HL-60/S4 (cell line): ENCODE results near the gene DNER.
"Not testable (repeated sequence)": the region's sequence is repeated elsewhere in the genome, so short reads cannot be mapped to it uniquely, and the experiment has no call there.

Experiments used
- in situ Hi-C: fragments of 300-500 bp; cut with MboI; formaldehyde crosslinking; loops from 2 replicates; pipeline ENCODE4 v1.14.3; 2022; ENCODE audit warnings: low sequenced_read_pairs

The DNER gene

DNA sequence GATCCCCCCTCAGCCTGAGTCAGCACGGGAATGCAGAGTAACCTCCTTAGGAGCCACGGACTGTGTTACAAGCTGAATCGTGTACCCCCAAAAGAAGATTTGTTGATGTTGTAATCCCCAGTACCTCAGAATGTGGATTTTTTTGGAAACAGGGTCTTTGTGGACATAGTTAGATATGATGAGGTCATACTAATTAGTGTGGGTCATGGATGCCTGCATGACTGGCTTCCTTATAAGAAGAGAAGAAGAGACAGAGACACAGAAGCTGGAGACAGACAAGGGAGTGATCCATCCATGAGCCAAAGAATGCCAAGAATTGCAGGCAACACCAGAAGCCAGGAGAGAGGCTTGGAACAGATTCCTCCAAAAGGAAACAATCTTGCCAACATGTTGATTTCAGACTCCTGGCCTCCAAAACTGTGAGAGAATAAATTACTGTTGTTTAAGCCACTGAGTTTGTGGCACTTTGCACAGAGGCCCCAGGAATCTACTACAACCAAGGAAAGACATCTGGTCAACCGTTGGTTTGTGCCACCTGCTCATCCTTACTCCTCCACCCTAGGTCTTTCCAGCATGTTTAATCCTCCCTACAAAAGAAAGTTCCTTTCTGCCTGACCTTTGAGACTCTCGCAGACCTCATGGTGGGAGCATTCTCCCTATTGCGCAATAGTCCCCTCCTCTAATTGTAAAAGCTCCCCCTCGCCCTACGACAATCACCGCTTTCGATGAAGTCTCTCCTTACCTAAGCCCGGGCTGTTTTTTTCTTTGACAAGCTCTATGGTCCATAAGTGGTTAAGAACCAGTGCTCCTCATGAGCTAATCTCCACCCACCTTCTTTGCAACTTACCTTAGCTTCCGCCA lies 91.6 kb downstream of the DNER start:
- in situ Hi-C loops: no loop called here

DNA sequence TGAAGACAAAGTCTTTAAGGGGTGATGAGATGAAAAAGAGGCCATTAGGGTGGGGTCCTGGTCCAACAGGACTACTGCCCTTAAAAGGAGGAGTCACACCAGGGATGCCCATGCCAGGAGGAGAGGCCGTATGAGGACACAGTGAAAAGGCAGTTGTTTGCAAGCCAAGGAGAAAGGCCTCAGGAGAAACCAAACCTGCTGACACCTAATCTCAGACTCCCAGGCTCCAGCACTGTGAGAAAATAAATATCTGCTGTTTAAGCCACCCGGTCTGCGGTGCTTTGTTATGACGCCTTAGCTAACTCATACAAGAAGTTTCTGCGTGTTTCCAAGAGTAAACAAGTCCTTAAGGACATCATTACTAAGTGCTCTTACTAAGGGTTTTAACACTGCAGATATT lies 93.6 kb downstream of the DNER start:
- in situ Hi-C loops: no loop called here

- in situ Hi-C loops: no loop called here
Observed at GRCh38 chr2:229620289-229620688, 94.1 kb downstream of the DNER start.

DNA sequence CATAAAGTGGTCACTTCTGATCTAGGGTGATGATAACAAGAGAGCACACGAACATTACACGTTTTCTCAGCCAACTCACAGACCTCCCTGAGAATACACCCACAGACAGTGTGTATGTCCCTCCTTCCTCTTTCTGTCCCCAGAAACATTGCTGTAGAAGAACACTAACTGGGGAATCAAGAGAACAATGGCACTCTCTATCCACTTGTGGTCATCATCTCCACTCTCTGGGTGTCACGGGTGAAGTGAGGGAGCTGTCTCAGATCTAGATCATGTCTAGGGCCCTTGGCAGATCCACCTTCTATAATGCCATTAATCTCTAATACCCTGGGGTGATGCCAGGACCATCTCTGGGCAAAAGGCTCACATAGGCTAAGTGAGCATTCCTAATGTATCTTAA lies 97.9 kb downstream of the DNER start:
- in situ Hi-C loops: no loop called here

- in situ Hi-C loops: not testable (repeated sequence)
Observed at GRCh38 chr2:229614021-229614420, 100.3 kb downstream of the DNER start.

- in situ Hi-C loops: no loop called here
Observed at GRCh38 chr2:229612384-229612971, 101.9 kb downstream of the DNER start.

- in situ Hi-C loops: no loop called here
Observed at GRCh38 chr2:229611360-229611759, 103.0 kb downstream of the DNER start.

GRCh38 chr2:229610872-229611271 lies 103.5 kb downstream of the DNER start:
- in situ Hi-C loops: no loop called here

GRCh38 chr2:229610333-229610732 lies 104.0 kb downstream of the DNER start:
- in situ Hi-C loops: no loop called here

DNA sequence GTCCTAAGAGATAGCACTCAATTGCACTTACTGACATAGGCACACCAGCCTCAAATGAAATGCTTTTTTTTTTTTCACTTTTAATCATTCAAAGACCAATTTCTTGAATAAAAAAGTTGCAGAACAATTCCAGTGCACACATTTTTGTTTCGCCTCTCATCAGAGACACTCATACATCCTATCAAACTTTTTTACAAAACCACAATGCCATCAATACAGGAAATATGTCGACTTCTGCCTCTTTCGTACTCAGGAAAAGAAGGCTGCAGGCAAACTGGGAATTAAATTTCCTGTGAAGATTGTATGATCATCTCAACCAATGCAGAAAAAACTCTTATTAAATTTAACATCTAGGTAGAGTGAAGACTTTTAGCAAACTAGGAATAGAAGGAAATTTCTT lies 112.4 kb downstream of the DNER start:
- in situ Hi-C loops: no loop called here

DNA sequence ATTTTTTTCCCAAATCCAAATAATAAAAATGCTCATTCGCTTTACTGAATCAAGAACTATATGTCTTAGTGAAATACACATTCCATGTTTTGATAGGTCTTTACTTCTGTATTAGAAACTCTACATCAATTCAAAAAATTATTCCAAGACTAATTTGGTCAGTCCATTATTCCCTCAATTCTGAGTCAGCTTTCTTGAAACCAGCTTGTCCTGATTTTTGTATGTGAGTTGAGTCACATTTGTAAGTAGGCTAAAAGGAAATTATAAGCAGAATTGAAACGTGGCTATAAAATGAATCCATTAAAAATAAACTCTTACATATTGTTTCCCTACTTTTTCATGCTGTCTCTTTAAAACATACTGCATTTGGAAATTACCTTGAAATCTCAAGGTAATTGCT lies 113.0 kb downstream of the DNER start:
- in situ Hi-C loops: no loop called here

DNA sequence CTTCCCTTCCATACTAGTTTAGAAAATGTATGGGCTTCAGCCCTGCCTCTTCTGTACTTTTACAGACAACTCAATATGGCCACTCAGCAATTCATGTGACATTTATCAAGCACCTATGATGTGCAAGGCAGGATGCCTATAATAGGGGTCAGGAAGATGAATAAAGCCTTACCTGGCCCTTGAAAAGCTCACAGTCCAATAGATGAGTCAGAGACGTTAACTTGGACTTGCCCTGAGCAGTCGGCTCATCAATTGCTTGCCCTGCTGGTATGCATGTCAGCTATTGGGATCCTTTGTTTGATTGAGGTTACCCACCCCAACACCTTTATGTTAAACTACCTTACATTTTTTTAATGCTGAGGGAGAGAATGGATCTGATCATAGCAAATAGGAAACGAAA lies 116.1 kb downstream of the DNER start:
- in situ Hi-C loops: no loop called here

- in situ Hi-C loops: no loop called here
Observed at GRCh38 chr2:229596796-229597195, 117.6 kb downstream of the DNER start.

- in situ Hi-C loops: no loop called here
Observed at GRCh38 chr2:229591611-229592010, 122.7 kb downstream of the DNER start.

- in situ Hi-C loops: no loop called here
Observed at GRCh38 chr2:229586746-229587705, 127.3 kb downstream of the DNER start.

- in situ Hi-C loops: no loop called here
Observed at GRCh38 chr2:229586012-229586411, 128.3 kb downstream of the DNER start.

GRCh38 chr2:229582151-229582550 lies 132.2 kb downstream of the DNER start:
- in situ Hi-C loops: no loop called here

- in situ Hi-C loops: no loop called here
Observed at GRCh38 chr2:229578052-229578846, 136.1 kb downstream of the DNER start.

DNA sequence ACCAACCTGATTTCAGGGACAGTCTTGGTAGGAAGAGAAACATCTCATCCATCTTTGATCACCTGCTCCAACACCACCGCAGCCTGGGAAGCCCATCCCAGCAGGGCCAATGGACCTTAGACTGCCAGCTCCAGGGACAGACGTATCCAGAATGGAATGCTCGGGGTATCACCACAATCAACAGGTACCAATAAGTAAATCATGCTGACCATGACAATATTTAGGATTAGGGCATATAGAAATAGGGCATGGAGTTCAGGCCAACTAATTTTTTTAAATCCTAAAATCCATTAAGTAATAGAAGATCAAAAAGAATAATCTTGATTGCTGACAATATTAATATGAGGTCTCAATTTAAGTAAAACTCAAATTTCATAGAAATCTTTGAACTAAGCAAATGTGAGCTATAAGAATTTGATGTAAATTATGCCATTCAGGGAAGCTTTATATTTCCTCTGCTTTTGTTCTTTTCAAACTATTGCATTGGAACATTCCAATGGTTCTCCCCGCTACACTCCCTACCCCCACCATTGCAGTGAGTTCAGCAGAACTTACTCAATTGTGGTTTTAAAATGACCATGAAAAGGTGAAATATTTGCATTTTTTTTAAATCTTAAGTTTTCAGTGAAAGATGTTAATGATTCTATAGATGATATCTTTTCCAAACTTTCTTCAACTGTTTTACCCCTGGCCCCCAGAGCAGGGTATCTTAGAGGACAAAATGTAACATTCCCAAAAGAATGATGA lies 138.6 kb downstream of the DNER start:
- in situ Hi-C loops: no loop called here
